Measurements from ENCODE around the gene CHRNA1. TPM values are rescaled to one million over a fixed set of nuclear protein-coding genes. Genes with fewer than 3 reads are reported as not detected.
"Not testable (repeated sequence)": the region's sequence is repeated elsewhere in the genome, so short reads cannot be mapped to it uniquely, and the experiment has no call there.

The CHRNA1 gene
- total RNA-seq, 6 experiments from 2014 or later = 0.14 TPM; not detected in 5

GRCh38 chr2:174717273-174717672 lies 47.0 kb downstream of the CHRNA1 start:
- H3K36me3 Mint-ChIP-seq (ENCODE audit: low read depth) = no peaks in the 10 kb centered on the region
- peaks cover 6% of the 10 kb centered on the region; the same call in 1 of the 2 replicates for H3K4me1 Mint-ChIP-seq (ENCODE audit: low read depth)
- no peak overlapping the region for H3K27ac Mint-ChIP-seq
- TF ChIP-seq CTCF (IDR thresholded peaks at IDR 0.05) = no peak
- H3K27me3 Mint-ChIP-seq (ENCODE audit: insufficient read depth) = peaks cover 17% of the 10 kb centered on the region
- DNase-seq = peak; percentile 64
- peaks cover 4% of the 10 kb centered on the region; the same call in 1 of the 2 replicates for H3K9me3 Mint-ChIP-seq
- no peak overlapping the region for H3K4me3 Mint-ChIP-seq

DNA sequence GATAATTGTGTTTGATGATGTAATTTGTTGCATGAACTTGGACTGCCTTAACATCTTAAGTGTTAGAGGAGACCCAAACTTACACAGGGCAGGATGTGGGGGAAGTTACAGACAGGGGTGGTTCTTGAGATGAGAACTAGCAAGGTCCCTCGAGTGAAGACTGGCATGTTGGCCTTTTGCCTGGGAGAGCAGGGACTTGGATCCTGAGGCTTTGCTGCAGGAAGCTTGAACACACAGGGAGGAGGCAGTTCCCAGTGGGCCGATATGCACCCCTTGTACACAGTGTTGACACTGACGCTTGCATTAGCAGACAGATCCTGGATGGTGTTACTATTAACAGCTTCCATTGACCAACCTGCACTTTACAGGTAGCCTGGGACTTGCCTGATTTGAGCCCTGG lies 47.5 kb downstream of the CHRNA1 start:
- no peak overlapping the region for H3K4me3 Mint-ChIP-seq
- no peak overlapping the region for H3K27ac Mint-ChIP-seq
- peaks cover 14% of the 10 kb centered on the region for H3K27me3 Mint-ChIP-seq (ENCODE audit: insufficient read depth)
- no peak for DNase-seq
- no peaks in the 10 kb centered on the region for H3K36me3 Mint-ChIP-seq (ENCODE audit: low read depth)
- peaks cover 6% of the 10 kb centered on the region; the same call in 1 of the 2 replicates for H3K4me1 Mint-ChIP-seq (ENCODE audit: low read depth)
- H3K9me3 Mint-ChIP-seq = peaks cover 4% of the 10 kb centered on the region; the same call in 1 of the 2 replicates
- no peak for TF ChIP-seq CTCF (IDR thresholded peaks at IDR 0.05)

- peaks cover 12% of the 10 kb centered on the region for H3K27me3 Mint-ChIP-seq (ENCODE audit: insufficient read depth)
- peaks cover 3% of the 10 kb centered on the region for H3K9me3 Mint-ChIP-seq
- peaks cover 6% of the 10 kb centered on the region; the same call in 1 of the 2 replicates for H3K4me1 Mint-ChIP-seq (ENCODE audit: low read depth)
- H3K4me3 Mint-ChIP-seq = no peak overlapping the region
- no peak overlapping the region for H3K27ac Mint-ChIP-seq
- no peak for TF ChIP-seq CTCF (IDR thresholded peaks at IDR 0.05)
- H3K36me3 Mint-ChIP-seq (ENCODE audit: low read depth) = peaks cover 3% of the 10 kb centered on the region; the same call in 1 of the 2 replicates
- DNase-seq = no peak
Measured at GRCh38 chr2:174713686-174714085, 50.6 kb downstream of the CHRNA1 start.

GRCh38 chr2:174711206-174711605 lies 53.1 kb downstream of the CHRNA1 start:
- TF ChIP-seq CTCF (IDR thresholded peaks at IDR 0.05) = no peak
- Mint-ChIP-seq H3K4me1 (ENCODE audit: low read depth) (no peaks in the 10 kb centered on the region), H3K27me3 (ENCODE audit: insufficient read depth) (peaks cover 16% of the 10 kb centered on the region), H3K36me3 (ENCODE audit: low read depth) (peaks cover 6% of the 10 kb centered on the region; the same call in 1 of the 2 replicates), H3K27ac (no peak overlapping the region), H3K4me3 (no peak overlapping the region), H3K9me3 (peaks cover 3% of the 10 kb centered on the region; the same call in 1 of the 2 replicates)
- DNase-seq = peak; percentile 15

DNA sequence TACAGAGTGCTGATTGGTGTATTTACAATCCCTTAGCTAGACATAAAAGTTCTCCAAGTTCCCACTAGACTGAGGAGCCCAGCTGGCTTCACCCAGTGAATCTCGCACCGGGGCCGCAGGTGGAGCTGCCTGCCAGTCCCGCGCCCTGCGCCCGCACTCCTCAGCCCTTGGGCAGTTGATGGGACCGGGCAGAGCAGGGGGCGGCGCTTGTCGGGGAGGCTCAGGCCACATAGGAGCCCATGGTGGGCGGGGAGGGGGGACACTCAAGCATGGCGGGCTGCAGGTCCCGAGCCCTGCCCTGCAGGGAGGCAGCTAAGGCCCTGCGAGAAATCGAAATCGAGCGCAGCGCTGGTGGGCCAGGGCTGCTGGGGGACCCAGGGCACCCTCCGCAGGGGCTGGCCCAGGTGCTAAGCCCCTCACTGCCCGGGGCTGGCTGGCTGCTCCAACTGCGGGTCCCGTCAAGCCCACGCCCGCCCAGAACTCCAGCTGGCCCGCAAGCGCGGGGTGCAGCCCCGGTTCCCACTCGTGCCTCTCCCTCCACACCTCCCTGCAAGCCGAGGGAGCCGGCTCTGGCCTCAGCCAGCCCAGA lies 54.8 kb downstream of the CHRNA1 start:
- not testable (repeated sequence) for DNase-seq; H3K36me3 Mint-ChIP-seq (ENCODE audit: low read depth); H3K27ac Mint-ChIP-seq; H3K4me3 Mint-ChIP-seq; H3K4me1 Mint-ChIP-seq (ENCODE audit: low read depth); H3K9me3 Mint-ChIP-seq
- peaks cover 19% of the 10 kb centered on the region for H3K27me3 Mint-ChIP-seq (ENCODE audit: insufficient read depth)

- Mint-ChIP-seq H3K27me3 (ENCODE audit: insufficient read depth) (peaks cover 24% of the 10 kb centered on the region), H3K27ac (no peak overlapping the region), H3K4me1 (ENCODE audit: low read depth) (no peaks in the 10 kb centered on the region), H3K36me3 (ENCODE audit: low read depth) (peaks cover 6% of the 10 kb centered on the region; the same call in 1 of the 2 replicates), H3K9me3 (peaks cover 3% of the 10 kb centered on the region; the same call in 1 of the 2 replicates), H3K4me3 (no peak overlapping the region)
- no peak for TF ChIP-seq CTCF (IDR thresholded peaks at IDR 0.05)
- DNase-seq = no peak
Measured at GRCh38 chr2:174708713-174709112, 55.6 kb downstream of the CHRNA1 start.

All from HFFc6 (cell line).